ENCODE results near the gene EEF2KMT. TPM values are rescaled to one million over a fixed set of nuclear protein-coding genes. Genes with fewer than 3 reads are reported as not detected.
"Not testable (repeated sequence)": the region's sequence is repeated elsewhere in the genome, so short reads cannot be mapped to it uniquely, and the experiment has no call there.

The EEF2KMT gene
- total RNA-seq, 6 donors from 2014 or later: 2.9 to 24.1 (median 9.7) TPM

GRCh38 chr16:5080461-5080860 lies 17.1 kb downstream of the EEF2KMT start:
- not testable (repeated sequence) for ATAC-seq (ENCODE audit: low FRiP score in 2 of 2); H3K4me3 ChIP-seq; H3K27me3 ChIP-seq; DNase-seq; H3K4me1 ChIP-seq; H3K27ac ChIP-seq; H3K9me3 ChIP-seq
- H3K36me3 ChIP-seq: peaks cover 0 to 81% (median 45%) of the 10 kb centered on the region in 4 donors
- 88 to 91% methylated on average over 7 to 12 of the region's 12 CpGs for WGBS, 2 donors

- Histone ChIP-seq H3K4me1 (peaks cover 0 to 6% (median 0%) of the 10 kb centered on the region in 4 donors), H3K4me3 (no peak overlapping the region), H3K27ac (no peak overlapping the region), H3K36me3 (peaks cover 0 to 86% (median 44%) of the 10 kb centered on the region in 4 donors), H3K27me3 (no peaks in the 10 kb centered on the region), H3K9me3 (no peaks in the 10 kb centered on the region)
- 96 to 100% methylated on average over 7 to 17 of the region's 17 CpGs for WGBS, 2 donors
- TF ChIP-seq POLR2AphosphoS5 (IDR thresholded peaks at IDR 0.05) (no peak), CTCF (IDR thresholded peaks at IDR 0.05) (no peak), EP300 (IDR thresholded peaks at IDR 0.05) (no peak), POLR2A (IDR thresholded peaks at IDR 0.05) (no peak)
- ATAC-seq (ENCODE audit: low FRiP score in 2 of 2) (no peak), DNase-seq (no peak)
These were observed 19.0 kb downstream of the EEF2KMT start for GRCh38 chr16:5078626-5079025.

DNA sequence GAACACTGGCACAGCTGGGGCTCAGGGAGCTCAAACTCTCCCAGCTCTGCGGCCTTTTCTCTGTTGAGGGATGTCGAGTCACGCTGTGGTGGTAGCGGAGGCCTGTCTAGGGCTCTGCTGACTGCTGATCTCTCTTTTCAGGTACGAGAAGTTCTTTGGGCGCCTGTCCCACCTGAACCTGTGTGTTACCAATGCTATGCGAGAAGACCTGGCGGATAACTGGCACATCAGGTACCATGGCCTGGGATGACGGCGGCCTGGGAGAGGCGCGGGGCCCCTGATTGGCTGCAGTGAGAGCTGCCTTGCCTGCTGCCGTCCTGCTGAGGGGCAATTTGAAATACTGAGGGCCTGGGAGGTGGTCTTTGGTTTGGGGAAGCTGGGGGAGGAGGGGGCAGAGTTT lies 20.3 kb downstream of the EEF2KMT start:
- Histone ChIP-seq H3K27ac (no peak overlapping the region), H3K4me3 (no peak overlapping the region), H3K27me3 (no peaks in the 10 kb centered on the region), H3K9me3 (no peaks in the 10 kb centered on the region), H3K4me1 (peaks cover 6 to 19% (median 7%) of the 10 kb centered on the region in 4 donors), H3K36me3 (peaks cover 0 to 73% (median 38%) of the 10 kb centered on the region in 4 donors)
- DNase-seq (no peak), ATAC-seq (ENCODE audit: low FRiP score in 2 of 2) (no peak)
- no peak for TF ChIP-seq POLR2A (IDR thresholded peaks at IDR 0.05)
- TF ChIP-seq POLR2AphosphoS5 (IDR thresholded peaks at IDR 0.05): no peak
- no peak for TF ChIP-seq EP300 (IDR thresholded peaks at IDR 0.05)
- no peak for TF ChIP-seq CTCF (IDR thresholded peaks at IDR 0.05)
- 96 to 97% methylated on average over 13 of the region's 13 CpGs for WGBS, 2 donors

DNA sequence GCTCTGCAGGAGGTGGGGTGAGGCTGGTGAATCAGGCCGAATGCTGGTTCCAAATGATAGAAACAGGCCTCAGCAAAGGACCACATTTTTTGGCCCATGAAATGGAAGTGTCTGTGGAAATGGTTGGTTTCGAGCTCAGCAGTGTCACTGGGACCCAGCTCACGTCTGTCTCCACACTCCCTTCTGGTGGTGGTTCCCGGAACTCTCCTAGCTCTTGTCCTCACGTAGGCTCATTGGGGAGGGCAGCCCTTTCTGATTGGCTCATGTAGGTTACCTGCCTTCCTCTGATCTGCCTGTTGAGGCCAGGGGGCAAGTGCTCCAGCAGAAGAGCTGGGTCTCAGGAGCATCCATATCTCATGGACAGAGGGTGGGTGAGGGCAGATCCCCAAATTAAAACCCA lies 22.0 kb downstream of the EEF2KMT start:
- no peak overlapping the region for H3K27ac ChIP-seq
- peaks cover 0 to 60% (median 33%) of the 10 kb centered on the region in 4 donors for H3K36me3 ChIP-seq
- 78 to 88% methylated on average over 5 of the region's 5 CpGs for WGBS, 2 donors
- DNase-seq: no peak
- no peak for ATAC-seq (ENCODE audit: low FRiP score in 2 of 2)
- H3K27me3 ChIP-seq: no peaks in the 10 kb centered on the region
- H3K9me3 ChIP-seq: no peaks in the 10 kb centered on the region
- H3K4me3 ChIP-seq: no peak overlapping the region
- peaks cover 11 to 26% (median 15%) of the 10 kb centered on the region in 4 donors for H3K4me1 ChIP-seq
- TF ChIP-seq POLR2AphosphoS5 (IDR thresholded peaks at IDR 0.05): no peak
- TF ChIP-seq POLR2A (IDR thresholded peaks at IDR 0.05): no peak
- TF ChIP-seq CTCF (IDR thresholded peaks at IDR 0.05): no peak
- TF ChIP-seq EP300 (IDR thresholded peaks at IDR 0.05): no peak

DNA sequence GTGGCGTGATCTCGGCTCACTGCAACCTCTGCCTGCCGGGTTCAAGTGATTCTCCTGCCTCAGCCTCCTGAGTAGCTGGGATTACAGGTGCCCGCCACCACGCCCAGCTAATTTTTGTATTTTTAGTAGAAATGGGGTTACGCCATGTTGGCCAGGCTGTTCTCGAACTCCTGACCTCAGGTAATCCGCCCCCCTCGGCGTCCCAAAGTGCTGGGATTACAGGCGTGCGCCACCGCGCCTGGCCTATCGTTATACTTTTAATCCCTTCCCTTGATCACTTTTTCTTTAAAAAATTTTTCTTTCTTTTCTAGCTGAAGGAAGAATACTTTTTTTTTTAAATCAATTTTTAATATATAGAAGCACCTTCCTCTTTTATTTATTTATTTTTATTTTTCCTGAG lies 23.8 kb downstream of the EEF2KMT start:
- DNase-seq; ATAC-seq (ENCODE audit: low FRiP score in 2 of 2); H3K4me3 ChIP-seq; H3K27ac ChIP-seq; H3K9me3 ChIP-seq; H3K27me3 ChIP-seq: not testable (repeated sequence)
- WGBS, 2 donors: 93 to 94% methylated on average over 15 of the region's 15 CpGs
- peaks cover 0 to 46% (median 26%) of the 10 kb centered on the region in 4 donors for H3K36me3 ChIP-seq
- H3K4me1 ChIP-seq: peaks cover 11 to 25% (median 15%) of the 10 kb centered on the region in 4 donors

DNA sequence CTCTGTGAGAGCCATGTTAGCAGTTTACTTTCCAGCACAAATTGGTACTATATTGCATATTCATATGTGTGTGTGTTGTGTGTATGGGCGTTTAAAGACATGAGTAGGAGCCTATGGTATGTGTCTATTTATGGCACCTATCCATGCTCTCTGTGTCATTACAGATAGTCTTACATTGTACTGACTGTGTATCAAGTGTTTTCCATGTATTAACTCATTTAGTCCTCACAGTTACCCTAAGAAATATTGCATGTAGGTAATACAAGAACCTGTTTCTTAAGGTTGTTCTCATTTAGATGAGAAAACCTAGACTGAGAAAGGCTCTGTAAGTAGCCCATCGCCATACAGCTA lies 24.3 kb downstream of the EEF2KMT start:
- no peak overlapping the region for H3K4me3 ChIP-seq
- DNase-seq: no peak
- no peak for TF ChIP-seq CTCF (IDR thresholded peaks at IDR 0.05)
- no peak for TF ChIP-seq POLR2AphosphoS5 (IDR thresholded peaks at IDR 0.05)
- no peak for TF ChIP-seq EP300 (IDR thresholded peaks at IDR 0.05)
- TF ChIP-seq POLR2A (IDR thresholded peaks at IDR 0.05): no peak

More for the DNA sequence above, 24.3 kb downstream of the EEF2KMT start:
- Histone ChIP-seq H3K27me3 (no peaks in the 10 kb centered on the region), H3K4me1 (peaks cover 11 to 25% (median 15%) of the 10 kb centered on the region in 4 donors), H3K36me3 (peaks cover 0 to 41% (median 23%) of the 10 kb centered on the region in 4 donors), H3K27ac (no peak overlapping the region), H3K9me3 (no peaks in the 10 kb centered on the region)
- WGBS, 2 donors: 83 to 89% methylated on average over 2 of the region's 2 CpGs
- ATAC-seq (ENCODE audit: low FRiP score in 2 of 2): no peak

Measured in upper lobe of left lung (tissue), 6 donors.